CD14-positive monocyte (primary cell): ENCODE data around the gene TEX29. TPM values are rescaled to one million over a fixed set of nuclear protein-coding genes. Genes with fewer than 3 reads are reported as not detected.

Source experiments
- DNase-seq, 3 donors: peaks; one replicate each; pipeline ENCODE4 v3.0.0-alpha.2; 2011 to 2022
- H2AFZ ChIP-seq: 2 replicates; pipeline ENCODE4 v1.6.0; 2012; ENCODE audit warnings: mild to moderate bottlenecking, low read depth, low read length, inconsistent platforms; ENCODE audit not compliant: insufficient read depth, poor library complexity, severe bottlenecking
- H3K27ac ChIP-seq, 2 donors: 1 replicate in 1 of 2; 2 replicates in 1 of 2; pipeline ENCODE4 v1.5.1; 2012 to 2013; ENCODE audit warnings: low read length in 2 of 2, control low read depth in 1 of 2, inconsistent platforms in 1 of 2, low read depth in 1 of 2, mild to moderate bottlenecking in 1 of 2
- H3K27me3 ChIP-seq, 2 donors: one replicate each; pipeline versions ENCODE4 v1.6.0 to v1.6.1; 2011 to 2013; ENCODE audit warnings: low read length in 2 of 2; ENCODE audit not compliant: control insufficient read depth in 2 of 2, insufficient read depth in 2 of 2
- H3K36me3 ChIP-seq, 2 donors: replicated peaks in 1 of 2; 1 replicate in 1 of 2; 2 replicates in 1 of 2; pipeline versions ENCODE4 v1.5.1 to v1.6.1; 2012 to 2013; ENCODE audit warnings: low read length in 2 of 2, control low read depth in 1 of 2, inconsistent platforms in 1 of 2, mild to moderate bottlenecking in 1 of 2; ENCODE audit not compliant: insufficient read depth in 2 of 2, control insufficient read depth in 1 of 2
- H3K4me1 ChIP-seq, 2 donors: 1 replicate in 1 of 2; 2 replicates in 1 of 2; pipeline versions ENCODE4 v1.5.1 to v1.6.1; 2012 to 2013; ENCODE audit warnings: low read length in 2 of 2, control low read depth in 1 of 2, inconsistent platforms in 1 of 2, mild to moderate bottlenecking in 1 of 2, moderate library complexity in 1 of 2; ENCODE audit not compliant: insufficient read depth in 2 of 2, control insufficient read depth in 1 of 2
- H3K4me2 ChIP-seq: replicated peaks from 2 replicates; pipeline ENCODE3; 2012; ENCODE audit warnings: low read length, moderate library complexity, mild to moderate bottlenecking; ENCODE audit not compliant: poor library complexity, severe bottlenecking; ENCODE audit errors: extremely low read depth
- H3K4me3 ChIP-seq, 3 experiments: fragments of 200-600 bp in 1 of 3; sonication (generic) in 1 of 3; replicated peaks in 1 of 3; 1 replicate in 2 of 3; 2 replicates in 1 of 3; pipeline ENCODE4 v1.5.1; 2011 to 2013; ENCODE audit warnings: low read length in 3 of 3, mild to moderate bottlenecking in 3 of 3, control low read depth in 2 of 3, low read depth in 2 of 3, inconsistent platforms in 1 of 3, moderate library complexity in 1 of 3
- H3K79me2 ChIP-seq: 2 replicates; pipeline ENCODE4 v1.6.0; 2012; ENCODE audit warnings: mild to moderate bottlenecking, control low read depth, inconsistent platforms, low read length, moderate library complexity; ENCODE audit not compliant: insufficient read depth
- H3K9ac ChIP-seq: 2 replicates; pipeline ENCODE4 v1.6.0; 2017; ENCODE audit warnings: low read length, mild to moderate bottlenecking; ENCODE audit not compliant: insufficient read depth, poor library complexity, severe bottlenecking
- H3K9me3 ChIP-seq, 2 donors: replicated peaks in 1 of 2; 1 replicate in 1 of 2; 2 replicates in 1 of 2; pipeline versions ENCODE4 v1.5.1 to v1.6.1; 2012 to 2013; ENCODE audit warnings: low read length in 2 of 2, control low read depth in 1 of 2; ENCODE audit not compliant: control insufficient read depth in 1 of 2, insufficient read depth in 1 of 2
- H4K20me1 ChIP-seq: 2 replicates; pipeline ENCODE4 v1.6.0; 2012; ENCODE audit warnings: mild to moderate bottlenecking, low read length, control low read depth, moderate library complexity; ENCODE audit not compliant: insufficient read depth
- H3K27ac Mint-ChIP-seq, 7 donors: one replicate each; pipeline ENCODE4 v1.8.0; 2020; ENCODE audit warnings: mild to moderate bottlenecking in 7 of 7, mixed read lengths in 7 of 7, moderate library complexity in 6 of 7, inconsistent platforms in 2 of 7
- H3K27me3 Mint-ChIP-seq, 3 donors: one replicate each; pipeline ENCODE4 v1.8.0; 2021 to 2022; ENCODE audit warnings: low read depth in 3 of 3, mild to moderate bottlenecking in 3 of 3, mixed read lengths in 3 of 3, moderate library complexity in 3 of 3, inconsistent platforms in 1 of 3
- H3K36me3 Mint-ChIP-seq, 2 donors: one replicate each; pipeline ENCODE4 v1.8.0; 2020; ENCODE audit warnings: mixed read lengths in 2 of 2, inconsistent platforms in 1 of 2, mild to moderate bottlenecking in 1 of 2
- H3K4me1 Mint-ChIP-seq: one replicate; pipeline ENCODE4 v1.8.0; 2020; ENCODE audit warnings: mild to moderate bottlenecking, mixed read lengths
- H3K4me3 Mint-ChIP-seq, 2 donors: one replicate each; pipeline ENCODE4 v1.8.0; 2020; ENCODE audit warnings: mild to moderate bottlenecking in 2 of 2, mixed read lengths in 2 of 2, moderate library complexity in 1 of 2
- H3K9me3 Mint-ChIP-seq, 7 donors: one replicate each; pipeline ENCODE4 v1.8.0; 2020 to 2022; ENCODE audit warnings: mixed read lengths in 7 of 7, mild to moderate bottlenecking in 6 of 7, moderate library complexity in 6 of 7, inconsistent platforms in 2 of 7
- WGBS: methylation state at CpG from one replicate; pipeline ENCODE4 v1.1.5; 2013; ENCODE audit warnings: missing lambda C conversion rate; ENCODE audit not compliant: insufficient coverage; 5-methylcytosine and 5-hydroxymethylcytosine counted together
- intact Hi-C, 2 donors: fragments of 100-400 bp; cut with micrococcal nuclease; formaldehyde crosslinking; loops; one replicate each; pipeline versions ENCODE4 v1.15.0 to v1.15.1; 2023
- polyA plus RNA-seq, 3 donors: library from polyadenylated mRNA; depleted of rRNA in 1 of 3; unstranded in 2 of 3; stranded (reverse) in 1 of 3; fragments of 300-500 nt in 2 of 3; fragments of >200 nt in 1 of 3; fragmentation: Illumina TruSeq in 2 of 3; gene quantifications; 1 replicate in 2 of 3; 2 replicates in 1 of 3; pipeline ENCODE4 v1.2.3, GENCODE V29; 2012 to 2021
- TF ChIP-seq, protein P1 (sequence below): fragments of 200-600 bp; IDR thresholded peaks from one replicate; pipeline ENCODE4 v1.8.0; 2022; ENCODE audit warnings: antibody characterized with exemption, mild to moderate bottlenecking

The TEX29 gene
- polyA plus RNA-seq, 3 donors, result 0.27 to 0.29 TPM; not detected in 1

- no peak overlapping the region for H3K4me3 Mint-ChIP-seq
- H3K9me3 Mint-ChIP-seq, result peaks cover 2 to 12% (median 3%) of the 10 kb centered on the region in 7 donors
- H3K4me1 Mint-ChIP-seq, result no peaks in the 10 kb centered on the region
- no peaks in the 10 kb centered on the region for H4K20me1 ChIP-seq
- intact Hi-C loops, result no loop called here
- no peak overlapping the region for H3K9ac ChIP-seq
- H3K9me3 ChIP-seq, result no peaks in the 10 kb centered on the region
- peaks cover 0 to 7% (median 5%) of the 10 kb centered on the region in 3 donors for H3K27me3 Mint-ChIP-seq
- no peaks in the 10 kb centered on the region for H3K4me1 ChIP-seq
- H3K4me2 ChIP-seq, result no peak overlapping the region
- H3K36me3 Mint-ChIP-seq, result no peaks in the 10 kb centered on the region
- no peak overlapping the region for H3K27ac Mint-ChIP-seq
- DNase-seq, result no peak
- WGBS, result 92% methylated on average over 13 of the region's 14 CpGs
- no peak overlapping the region for H3K27ac ChIP-seq
- no peaks in the 10 kb centered on the region for H3K79me2 ChIP-seq
- no peak overlapping the region for H3K4me3 ChIP-seq
- no peak overlapping the region for H2AFZ ChIP-seq
- H3K36me3 ChIP-seq, result no peaks in the 10 kb centered on the region
- TF ChIP-seq, protein P1, sequence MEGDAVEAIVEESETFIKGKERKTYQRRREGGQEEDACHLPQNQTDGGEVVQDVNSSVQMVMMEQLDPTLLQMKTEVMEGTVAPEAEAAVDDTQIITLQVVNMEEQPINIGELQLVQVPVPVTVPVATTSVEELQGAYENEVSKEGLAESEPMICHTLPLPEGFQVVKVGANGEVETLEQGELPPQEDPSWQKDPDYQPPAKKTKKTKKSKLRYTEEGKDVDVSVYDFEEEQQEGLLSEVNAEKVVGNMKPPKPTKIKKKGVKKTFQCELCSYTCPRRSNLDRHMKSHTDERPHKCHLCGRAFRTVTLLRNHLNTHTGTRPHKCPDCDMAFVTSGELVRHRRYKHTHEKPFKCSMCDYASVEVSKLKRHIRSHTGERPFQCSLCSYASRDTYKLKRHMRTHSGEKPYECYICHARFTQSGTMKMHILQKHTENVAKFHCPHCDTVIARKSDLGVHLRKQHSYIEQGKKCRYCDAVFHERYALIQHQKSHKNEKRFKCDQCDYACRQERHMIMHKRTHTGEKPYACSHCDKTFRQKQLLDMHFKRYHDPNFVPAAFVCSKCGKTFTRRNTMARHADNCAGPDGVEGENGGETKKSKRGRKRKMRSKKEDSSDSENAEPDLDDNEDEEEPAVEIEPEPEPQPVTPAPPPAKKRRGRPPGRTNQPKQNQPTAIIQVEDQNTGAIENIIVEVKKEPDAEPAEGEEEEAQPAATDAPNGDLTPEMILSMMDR, result no peak
- H3K27me3 ChIP-seq, result no peaks in the 10 kb centered on the region
These were observed 4.3 kb downstream of the TEX29 start for GRCh38 chr13:111324736-111325135.

DNA sequence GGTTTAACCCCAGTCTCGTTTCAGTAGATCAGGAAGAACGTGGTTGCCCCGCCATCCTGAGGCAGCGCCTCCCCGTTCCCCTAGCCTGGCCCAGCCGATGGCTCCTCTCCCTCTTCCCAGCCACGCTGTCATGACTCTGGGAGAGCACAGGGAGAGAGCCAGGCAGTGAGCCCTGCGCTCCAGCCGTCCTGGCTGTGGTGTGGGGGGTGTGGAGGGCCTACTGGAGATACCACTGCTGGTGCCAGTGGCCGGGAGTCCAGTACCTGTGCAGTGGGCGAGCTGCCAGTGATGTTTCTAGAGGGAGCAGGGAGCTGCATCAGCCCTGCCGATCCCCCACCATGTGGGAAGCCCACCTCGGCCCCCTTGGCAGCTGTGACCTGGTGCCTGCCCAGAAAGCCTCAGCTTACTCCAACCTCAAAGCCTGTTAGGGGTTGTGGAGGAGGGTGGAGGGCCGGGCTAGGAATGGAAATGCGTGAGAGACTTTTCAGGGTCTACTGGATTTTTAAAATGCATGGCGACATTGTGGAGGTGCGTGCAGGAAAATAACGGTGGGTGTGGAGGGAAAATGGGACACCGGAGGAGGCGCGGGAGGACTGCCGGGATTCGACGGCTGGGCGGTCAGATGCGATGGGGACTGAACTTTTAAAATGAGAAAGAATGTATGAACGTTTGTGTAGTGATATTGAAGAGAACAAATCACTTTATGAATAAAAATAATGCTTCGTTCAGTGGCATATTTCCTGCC lies 4.9 kb downstream of the TEX29 start:
- no peaks in the 10 kb centered on the region for H3K4me1 ChIP-seq
- Mint-ChIP-seq H3K9me3 (peaks cover 0 to 12% (median 3%) of the 10 kb centered on the region in 7 donors), H3K27me3 (peaks cover 0 to 7% (median 5%) of the 10 kb centered on the region in 3 donors), H3K4me1 (no peaks in the 10 kb centered on the region), H3K4me3 (no peak overlapping the region), H3K27ac (no peak overlapping the region), H3K36me3 (no peaks in the 10 kb centered on the region)
- no peak overlapping the region for H3K4me2 ChIP-seq
- H3K9me3 ChIP-seq, result no peaks in the 10 kb centered on the region
- no peak overlapping the region for H2AFZ ChIP-seq
- H3K36me3 ChIP-seq, result no peaks in the 10 kb centered on the region
- intact Hi-C loops, result no loop called here
- H3K27ac ChIP-seq, result no peak overlapping the region
- no peak for DNase-seq
- 84% methylated on average over 12 of the region's 28 CpGs for whole genome bisulfite sequencing
- no peaks in the 10 kb centered on the region for H3K27me3 ChIP-seq
- H4K20me1 ChIP-seq, result no peaks in the 10 kb centered on the region
- TF ChIP-seq, protein P1, result no peak
- no peak overlapping the region for H3K9ac ChIP-seq
- H3K79me2 ChIP-seq, result no peaks in the 10 kb centered on the region
- H3K4me3 ChIP-seq, result no peak overlapping the region
